Prostate gland (tissue), 2 donors: ENCODE data around the gene KLK10.

Source experiments
- CTCF ChIP-seq, 4 experiments: fragments of 200-600 bp in 2 of 4; fragments of 450-650 bp in 2 of 4; sonication (generic) in 2 of 4; IDR thresholded peaks; 1 replicate in 3 of 4; 2 replicates in 1 of 4; pipeline ENCODE4 v1.5.1; 2016 to 2019; ENCODE audit warnings: antibody characterized with exemption in 4 of 4, mild to moderate bottlenecking in 2 of 4, moderate library complexity in 2 of 4
- POLR2A ChIP-seq: fragments of 450-650 bp; IDR thresholded peaks from one replicate; pipeline ENCODE4 v1.6.1; 2016; ENCODE audit warnings: antibody characterized with exemption, mild to moderate bottlenecking
- POLR2AphosphoS5 ChIP-seq: sonication (generic); formaldehyde crosslinking; IDR thresholded peaks from one replicate; pipeline ENCODE4 v1.6.1; 2017; ENCODE audit warnings: antibody characterized with exemption

- TF ChIP-seq POLR2A (no peak), POLR2AphosphoS5 (no peak), CTCF (IDR thresholded peaks at IDR 0.05) (no peak)
Observed at GRCh38 chr19:51014242-51014641, 5.3 kb downstream of the KLK10 start.
